SK-N-SH (cell line): ENCODE results near the gene ADAM30. TPM values are rescaled to one million over a fixed set of nuclear protein-coding genes. Genes with fewer than 3 reads are reported as not detected.

Experiments used
- CTCF ChIA-PET: fragments of 300-600, 350-600 bp; formaldehyde crosslinking; extraction: SDS; loops from one replicate; lab custom pipeline; 2021; lab: Yijun Ruan, JAX
- POLR2A ChIA-PET: fragments of 350-600 bp; sonication (Branson Sonifier 250); formaldehyde crosslinking; extraction: SDS; loops from one replicate; lab custom pipeline; 2020; ENCODE audit warnings: antibody characterized with exemption, inconsistent platforms; lab: Yijun Ruan, JAX
- DNase-seq: peaks from one replicate; pipeline ENCODE4 v3.0.0; 2012
- H2AFZ ChIP-seq: fragments of 200-600 bp; sonication (generic); 2 replicates; pipeline ENCODE4 v1.8.1; 2016; ENCODE audit warnings: antibody characterized with exemption, mild to moderate bottlenecking, low read depth
- H3F3A ChIP-seq: fragments of 200-600 bp; sonication (generic); replicated peaks from 2 replicates; pipeline ENCODE3; 2016; ENCODE audit warnings: antibody characterized with exemption, mild to moderate bottlenecking; ENCODE audit not compliant: insufficient read depth
- H3K27ac ChIP-seq, 2 experiments: fragments of 200-500 bp in 1 of 2; fragments of 200-600 bp in 1 of 2; sonication (Bioruptor generic) in 1 of 2; sonication (generic), shearing (Covaris generic) in 1 of 2; 2 replicates each; pipeline versions ENCODE4 v1.5.1 to v1.6.1; 2014 to 2016; ENCODE audit warnings: low read depth in 2 of 2, inconsistent platforms in 1 of 2, low read length in 1 of 2, mild to moderate bottlenecking in 1 of 2, mixed read lengths in 1 of 2
- H3K27me3 ChIP-seq: fragments of 200-600 bp; sonication (generic), shearing (Covaris generic); 2 replicates; pipeline ENCODE4 v1.6.1; 2016; ENCODE audit warnings: mixed run types; ENCODE audit not compliant: insufficient read depth
- H3K36me3 ChIP-seq, 2 experiments: fragments of 200-500 bp in 1 of 2; fragments of 200-600 bp in 1 of 2; sonication (Bioruptor generic) in 1 of 2; sonication (generic) in 1 of 2; replicated peaks in 1 of 2; 2 replicates each; pipeline versions ENCODE3 to v1.5.1; 2014 to 2016; ENCODE audit warnings: low read length in 1 of 2, mild to moderate bottlenecking in 1 of 2; ENCODE audit not compliant: insufficient read depth in 2 of 2, control insufficient read depth in 1 of 2
- H3K4me1 ChIP-seq, 2 experiments: fragments of 200-500 bp in 1 of 2; fragments of 200-600 bp in 1 of 2; sonication (Bioruptor generic) in 1 of 2; sonication (generic), shearing (Covaris generic) in 1 of 2; 2 replicates each; pipeline versions ENCODE4 v1.5.1 to v1.6.1; 2014 to 2016; ENCODE audit warnings: low read depth in 1 of 2, low read length in 1 of 2, mixed run types in 1 of 2; ENCODE audit not compliant: insufficient read depth in 2 of 2, control insufficient read depth in 1 of 2
- H3K4me2 ChIP-seq: fragments of 200-600 bp; sonication (generic), shearing (Covaris generic); 2 replicates; pipeline ENCODE4 v1.6.1; 2017; ENCODE audit warnings: mixed run types
- H3K4me3 ChIP-seq, 2 experiments: fragments of 200-500 bp in 1 of 2; fragments of 200-600 bp in 1 of 2; sonication (Bioruptor generic) in 1 of 2; sonication (generic), shearing (Covaris generic) in 1 of 2; 2 replicates each; pipeline versions ENCODE4 v1.5.1 to v1.8.1; 2014 to 2016; ENCODE audit warnings: low read depth in 2 of 2, inconsistent platforms in 1 of 2, low read length in 1 of 2, mild to moderate bottlenecking in 1 of 2, mixed read lengths in 1 of 2, moderate library complexity in 1 of 2
- H3K79me2 ChIP-seq: fragments of 200-600 bp; sonication (generic); 2 replicates; pipeline ENCODE4 v1.8.1; 2017; ENCODE audit warnings: mild to moderate bottlenecking; ENCODE audit not compliant: insufficient read depth
- H3K9ac ChIP-seq: fragments of 200-600 bp; sonication (generic); 2 replicates; pipeline ENCODE4 v1.6.1; 2017; ENCODE audit warnings: mixed run types
- H3K9me2 ChIP-seq: fragments of 200-600 bp; sonication (generic); 2 replicates; pipeline ENCODE4 v1.6.1; 2017; ENCODE audit warnings: mixed run types
- H3K9me3 ChIP-seq: fragments of 200-600 bp; sonication (generic); 2 replicates; pipeline ENCODE4 v1.6.1; 2017; ENCODE audit warnings: mixed run types, mild to moderate bottlenecking, moderate library complexity
- H4K20me1 ChIP-seq: fragments of 200-600 bp; sonication (generic); 2 replicates; pipeline ENCODE4 v1.6.1; 2017; ENCODE audit warnings: mild to moderate bottlenecking, mixed run types; ENCODE audit not compliant: insufficient read depth
- CHD2 ChIP-seq: fragments of 150-350 bp; IDR thresholded peaks from 2 replicates; pipeline ENCODE4 v1.6.1; 2018; ENCODE audit warnings: low read length; ENCODE audit not compliant: partially characterized antibody
- EZH2phosphoT487 ChIP-seq: fragments of 200-600 bp; sonication (generic); IDR thresholded peaks from 2 replicates; pipeline ENCODE4 v1.6.1; 2017; ENCODE audit warnings: low read depth, mixed run types, mild to moderate bottlenecking, antibody characterized with exemption, moderate library complexity, borderline replicate concordance
- FOSL2 ChIP-seq: IDR thresholded peaks from 2 replicates; pipeline ENCODE4 v1.4.0; 2012; ENCODE audit warnings: low read depth, mild to moderate bottlenecking, moderate library complexity, borderline replicate concordance
- FOXJ3 ChIP-seq: sonication (generic); formaldehyde crosslinking; IDR thresholded peaks from 2 replicates; pipeline ENCODE4 v1.5.1; 2020; ENCODE audit warnings: mild to moderate bottlenecking, missing genetic modification reagents
- IRF3 ChIP-seq: fragments of 150-350 bp; IDR thresholded peaks from 2 replicates; pipeline ENCODE4 v1.6.1; 2016; ENCODE audit warnings: mild to moderate bottlenecking, low read depth, low read length
- JUND ChIP-seq: IDR thresholded peaks from 2 replicates; pipeline ENCODE4 v1.4.0; 2012
- MAX ChIP-seq: IDR thresholded peaks from 2 replicates; pipeline ENCODE4 v1.4.0; 2012; ENCODE audit warnings: low read depth
- NFIC ChIP-seq: IDR thresholded peaks from 2 replicates; pipeline ENCODE4 v1.4.0; 2012; ENCODE audit warnings: borderline replicate concordance
- POLR2AphosphoS5 ChIP-seq: IDR thresholded peaks from 2 replicates; pipeline ENCODE4 v1.6.1; 2012; ENCODE audit warnings: low read depth, low read length
- RAD21 ChIP-seq: IDR thresholded peaks from 2 replicates; pipeline ENCODE4 v1.6.1; 2012; ENCODE audit warnings: mild to moderate bottlenecking, low read length
- REST ChIP-seq: IDR thresholded peaks from 2 replicates; pipeline ENCODE4 v1.6.1; 2012; ENCODE audit warnings: mild to moderate bottlenecking, low read depth, low read length, moderate library complexity
- RXRA ChIP-seq: IDR thresholded peaks from 2 replicates; pipeline ENCODE4 v1.4.0; 2012; ENCODE audit warnings: low read depth, mild to moderate bottlenecking, borderline replicate concordance
- SMC3 ChIP-seq: IDR thresholded peaks from 2 replicates; pipeline ENCODE4 v1.6.1; 2012; ENCODE audit warnings: low read depth, low read length, improper control_type of control experiment
- TAF1 ChIP-seq: IDR thresholded peaks from 2 replicates; pipeline ENCODE4 v1.6.1; 2012; ENCODE audit warnings: low read depth, mild to moderate bottlenecking, low read length, moderate library complexity, borderline replicate concordance
- TCF12 ChIP-seq: IDR thresholded peaks from 2 replicates; pipeline ENCODE4 v1.4.0; 2012
- USF2 ChIP-seq: fragments of 150-350 bp; IDR thresholded peaks from 2 replicates; pipeline ENCODE4 v1.6.1; 2017; ENCODE audit warnings: antibody characterized with exemption, low read length, low read depth, borderline replicate concordance
- YY1 ChIP-seq: IDR thresholded peaks from 2 replicates; pipeline ENCODE4 v1.4.0; 2012; ENCODE audit warnings: low read depth, mild to moderate bottlenecking
- ZBTB33 ChIP-seq: IDR thresholded peaks from 2 replicates; pipeline ENCODE4 v1.4.0; 2012; ENCODE audit warnings: low read depth, borderline replicate concordance
- WGBS: methylation state at CpG from one replicate; pipeline ENCODE4 v1.1.6; 2017; ENCODE audit warnings: low lambda C conversion rate; 5-methylcytosine and 5-hydroxymethylcytosine counted together
- polyA plus RNA-seq, 3 experiments: library from polyadenylated mRNA; depleted of rRNA; stranded (reverse); fragments of >200 nt; gene quantifications; 2 replicates each; pipeline ENCODE4 v1.2.3, GENCODE V29; 2012

The ADAM30 gene
- polyA plus RNA-seq, 1 of the 3 experiments (the other 2 are of a cell fraction), result not detected

GRCh38 chr1:119910618-119911017 is 14.3 kb upstream of the ADAM30 start:
- peaks cover 20 to 50% of the 10 kb centered on the region in 2 experiments for H3K36me3 ChIP-seq
- H3K4me1 ChIP-seq, result no peaks in the 10 kb centered on the region
- no peak overlapping the region for H2AFZ ChIP-seq
- H3K27ac ChIP-seq, result no peak overlapping the region
- H3K9ac ChIP-seq, result no peak overlapping the region
- no peak for DNase-seq
- H3K9me3 ChIP-seq, result no peaks in the 10 kb centered on the region
- WGBS, result 100% methylated on average over 4 of the region's 4 CpGs
- POLR2A ChIA-PET, result no interaction called here
- no peak for TF ChIP-seq NFIC
- TF ChIP-seq MAX, result no peak
- TF ChIP-seq YY1, result no peak
- no peak for TF ChIP-seq IRF3
- H4K20me1 ChIP-seq, result no peaks in the 10 kb centered on the region
- H3K79me2 ChIP-seq, result 0 out of 2 replicates have a peak, but pooled peaks cover 5% of the 10 kb centered on the region
- H3K27me3 ChIP-seq, result no peaks in the 10 kb centered on the region
- peaks cover 18% of the 10 kb centered on the region for H3F3A ChIP-seq
- H3K9me2 ChIP-seq, result no peaks in the 10 kb centered on the region
- no peak overlapping the region for H3K4me3 ChIP-seq
- H3K4me2 ChIP-seq, result no peak overlapping the region
- CTCF ChIA-PET, result interaction anchor here (0.7 to 2.3 kb wide), 3 partner anchors 11 to 102 kb away, joined by 3 to 9 read pairs (median 3); no protein-coding TSS in a partner anchor

- Histone ChIP-seq H3K9me3 (0 out of 2 replicates have a peak, but pooled peaks cover 4% of the 10 kb centered on the region), H3K9ac (no peak overlapping the region), H3K4me2 (no peak overlapping the region), H3K79me2 (0 out of 2 replicates have a peak, but pooled peaks cover 5% of the 10 kb centered on the region), H3K4me1 (no peaks in the 10 kb centered on the region), H3K27ac (no peak overlapping the region), H3K36me3 (peaks cover 14 to 47% of the 10 kb centered on the region in 2 experiments), H3K9me2 (no peaks in the 10 kb centered on the region), H3F3A (peaks cover 18% of the 10 kb centered on the region), H4K20me1 (no peaks in the 10 kb centered on the region), H2AFZ (no peak overlapping the region), H3K4me3 (no peak overlapping the region), H3K27me3 (no peaks in the 10 kb centered on the region)
- WGBS, result 83% methylated on average over 3 of the region's 9 CpGs
- ChIA-PET CTCF (interaction anchor here (1.2 to 2.3 kb wide), 2 partner anchors 40 to 101 kb away, joined by 3 to 9 read pairs; no protein-coding TSS in a partner anchor), POLR2A (no interaction called here)
- no peak for DNase-seq
- TF ChIP-seq REST (no peak), POLR2AphosphoS5 (no peak), RAD21 (no peak), USF2 (no peak), FOXJ3 (CRISPR knock-in tag) (no peak), SMC3 (no peak), JUND (no peak), FOSL2 (no peak), RXRA (no peak), MAX (no peak), TAF1 (no peak), EZH2phosphoT487 (no peak), ZBTB33 (no peak), YY1 (no peak), CHD2 (no peak), NFIC (no peak), TCF12 (no peak)
These were observed 13.7 kb upstream of the ADAM30 start for GRCh38 chr1:119909890-119910596.
